HAP-1 (cell line): ENCODE measurements around the gene WDR18.

Experiments used
- DNase-seq, 2 experiments: peaks; one replicate each; pipeline ENCODE4 v3.0.0-alpha.2; 2016 to 2020; ENCODE audit warnings: low spot score in 2 of 2
- H3K27me3 ChIP-seq: fragments of 250-450 bp; sonication (Bioruptor Pico); 2 replicates; pipeline ENCODE4 v1.5.1; 2020; ENCODE audit warnings: low read depth, mild to moderate bottlenecking, moderate library complexity
- H3K36me3 ChIP-seq: fragments of 250-450 bp; sonication (Bioruptor Pico); replicated peaks from 2 replicates; pipeline ENCODE4 v1.5.1; 2020; ENCODE audit warnings: mild to moderate bottlenecking
- H3K4me1 ChIP-seq: fragments of 250-450 bp; sonication (Bioruptor Pico); 2 replicates; pipeline ENCODE4 v1.5.1; 2020; ENCODE audit warnings: mild to moderate bottlenecking
- H3K4me3 ChIP-seq: fragments of 250-450 bp; sonication (Bioruptor Pico); 2 replicates; pipeline ENCODE4 v1.5.1; 2020; ENCODE audit warnings: mild to moderate bottlenecking, moderate library complexity
- H3K9me3 ChIP-seq: fragments of 250-450 bp; sonication (Bioruptor Pico); 2 replicates; pipeline ENCODE4 v1.5.1; 2020; ENCODE audit warnings: mild to moderate bottlenecking, moderate library complexity
- in situ Hi-C: fragments of 300-500 bp; cut with MboI; formaldehyde crosslinking; loops from 3 replicates; pipeline ENCODE4 v1.14.3; 2020; ENCODE audit warnings: low sequenced_read_pairs, inconsistent platforms, mixed read lengths

The WDR18 gene

GRCh38 chr19:998064-998463 lies 13.9 kb downstream of the WDR18 start:
- H3K9me3 ChIP-seq = no peaks in the 10 kb centered on the region
- H3K4me1 ChIP-seq = peaks cover 5% of the 10 kb centered on the region
- peaks cover 16% of the 10 kb centered on the region for H3K36me3 ChIP-seq
- in situ Hi-C loops = no loop called here
- no peak for DNase-seq
- peaks cover 55% of the 10 kb centered on the region for H3K27me3 ChIP-seq
- no peak overlapping the region for H3K4me3 ChIP-seq

GRCh38 chr19:999379-999719 lies 15.2 kb downstream of the WDR18 start:
- in situ Hi-C loops = no loop called here
- H3K9me3 ChIP-seq = no peaks in the 10 kb centered on the region
- peaks cover 3% of the 10 kb centered on the region for H3K36me3 ChIP-seq
- peaks cover 55% of the 10 kb centered on the region for H3K27me3 ChIP-seq
- no peak overlapping the region for H3K4me3 ChIP-seq
- no peak for DNase-seq
- peaks cover 5% of the 10 kb centered on the region for H3K4me1 ChIP-seq

GRCh38 chr19:1000095-1000494 lies 15.9 kb downstream of the WDR18 start, which contains the start of gene GRIN3B:
TSS of gene GRIN3B (plus strand) at chr19:1000419. CDS start at chr19:1000438, 19 bp downstream.
- DNase-seq = peak; percentile 46 to 86

GRCh38 chr19:1000591-1001537 lies 16.7 kb downstream of the WDR18 start:
- in situ Hi-C loops = no loop called here
- H3K4me1 ChIP-seq = peaks cover 5% of the 10 kb centered on the region
- H3K36me3 ChIP-seq = no peaks in the 10 kb centered on the region
- peak overlapping the region; percentile 17 for H3K4me3 ChIP-seq
- H3K9me3 ChIP-seq = no peaks in the 10 kb centered on the region
- H3K27me3 ChIP-seq = peaks cover 54% of the 10 kb centered on the region
- DNase-seq = no peak

More at GRCh38 chr19:1000095-1000494, 15.9 kb downstream of the WDR18 start, which contains the start of gene GRIN3B:
- in situ Hi-C loops = no loop called here
- no peaks in the 10 kb centered on the region for H3K9me3 ChIP-seq
- no peaks in the 10 kb centered on the region for H3K36me3 ChIP-seq
- H3K4me1 ChIP-seq = peaks cover 5% of the 10 kb centered on the region
- H3K4me3 ChIP-seq = peak within 1 kb of the TSS; percentile 17
- H3K27me3 ChIP-seq = peaks cover 55% of the 10 kb centered on the region

- H3K36me3 ChIP-seq = no peaks in the 10 kb centered on the region
- DNase-seq = peak in 1 of 2 experiments; percentile 83
- peaks cover 3% of the 10 kb centered on the region for H3K4me1 ChIP-seq
- H3K27me3 ChIP-seq = peaks cover 46% of the 10 kb centered on the region
- H3K9me3 ChIP-seq = no peaks in the 10 kb centered on the region
- H3K4me3 ChIP-seq = peak overlapping the region; percentile 17; the same call in 1 of the 2 replicates
- in situ Hi-C loops = no loop called here
These were observed 17.5 kb downstream of the WDR18 start for GRCh38 chr19:1001538-1002166.

- H3K4me1 ChIP-seq = peaks cover 3% of the 10 kb centered on the region
- in situ Hi-C loops = no loop called here
- no peak for DNase-seq
These were observed 18.5 kb downstream of the WDR18 start for GRCh38 chr19:1002600-1002999.

GRCh38 chr19:1003283-1003682 lies 19.1 kb downstream of the WDR18 start:
- peaks cover 30% of the 10 kb centered on the region for H3K27me3 ChIP-seq
- in situ Hi-C loops = no loop called here

More at GRCh38 chr19:1002600-1002999, 18.5 kb downstream of the WDR18 start:
- no peaks in the 10 kb centered on the region for H3K36me3 ChIP-seq
- no peaks in the 10 kb centered on the region for H3K9me3 ChIP-seq
- peaks cover 37% of the 10 kb centered on the region for H3K27me3 ChIP-seq
- H3K4me3 ChIP-seq = no peak overlapping the region

GRCh38 chr19:1004204-1004802 lies 20.2 kb downstream of the WDR18 start:
- Histone ChIP-seq H3K4me1 (peaks cover 3% of the 10 kb centered on the region), H3K36me3 (no peaks in the 10 kb centered on the region), H3K4me3 (no peak overlapping the region), H3K9me3 (no peaks in the 10 kb centered on the region), H3K27me3 (peaks cover 20% of the 10 kb centered on the region)
- DNase-seq = no peak
- in situ Hi-C loops = no loop called here

More at GRCh38 chr19:1003283-1003682, 19.1 kb downstream of the WDR18 start:
- no peaks in the 10 kb centered on the region for H3K9me3 ChIP-seq
- H3K4me1 ChIP-seq = peaks cover 3% of the 10 kb centered on the region
- no peak for DNase-seq
- no peak overlapping the region for H3K4me3 ChIP-seq
- no peaks in the 10 kb centered on the region for H3K36me3 ChIP-seq

- in situ Hi-C loops = no loop called here
- Histone ChIP-seq H3K27me3 (peaks cover 12% of the 10 kb centered on the region), H3K4me3 (no peak overlapping the region), H3K9me3 (no peaks in the 10 kb centered on the region), H3K4me1 (peaks cover 3% of the 10 kb centered on the region), H3K36me3 (peaks cover 6% of the 10 kb centered on the region)
- DNase-seq = no peak
These were observed 20.9 kb downstream of the WDR18 start for GRCh38 chr19:1004803-1005664.

GRCh38 chr19:1006711-1007398 lies 22.7 kb downstream of the WDR18 start:
- Histone ChIP-seq H3K9me3 (no peaks in the 10 kb centered on the region), H3K4me3 (no peak overlapping the region), H3K4me1 (no peaks in the 10 kb centered on the region), H3K27me3 (no peaks in the 10 kb centered on the region), H3K36me3 (peaks cover 20% of the 10 kb centered on the region)
- in situ Hi-C loops = no loop called here
- no peak for DNase-seq

- no peak for DNase-seq
- Histone ChIP-seq H3K4me1 (no peaks in the 10 kb centered on the region), H3K36me3 (peaks cover 28% of the 10 kb centered on the region), H3K27me3 (no peaks in the 10 kb centered on the region), H3K9me3 (no peaks in the 10 kb centered on the region), H3K4me3 (no peak overlapping the region)
- in situ Hi-C loops = no loop called here
These were observed 23.5 kb downstream of the WDR18 start for GRCh38 chr19:1007399-1008251.
